Thyroid gland (tissue), 4 donors: ENCODE measurements around the gene OR4K14. TPM values are rescaled to one million over a fixed set of nuclear protein-coding genes. Genes with fewer than 3 reads are reported as not detected.

ENCODE experiments used
- DNase-seq, 2 donors: peaks; one replicate each; pipeline ENCODE4 v3.0.0-alpha.2; 2019
- H3K27ac ChIP-seq, 3 donors: fragments of 200-600 bp; sonication (generic); 1 replicate in 2 of 3; 2 replicates in 1 of 3; pipeline ENCODE4 v1.5.1; 2016 to 2019; ENCODE audit warnings: mild to moderate bottlenecking in 1 of 3, moderate library complexity in 1 of 3
- H3K27me3 ChIP-seq: fragments of 200-600 bp; sonication (generic); one replicate; pipeline ENCODE4 v1.5.1; 2019
- H3K36me3 ChIP-seq, 2 donors: fragments of 200-600 bp; sonication (generic); one replicate each; pipeline ENCODE4 v1.5.1; 2016 to 2019
- H3K4me1 ChIP-seq, 2 donors: fragments of 200-600 bp; sonication (generic); one replicate each; pipeline ENCODE4 v1.5.1; 2017 to 2019
- H3K4me3 ChIP-seq, 3 donors: fragments of 200-600 bp; sonication (generic); replicated peaks in 1 of 3; 1 replicate in 2 of 3; 2 replicates in 1 of 3; pipeline ENCODE4 v1.5.1; 2016; ENCODE audit warnings: mild to moderate bottlenecking in 1 of 3
- H3K9me3 ChIP-seq: fragments of 200-600 bp; sonication (generic); one replicate; pipeline ENCODE4 v1.5.1; 2017
- CTCF ChIP-seq, 6 experiments: fragments of 200-600 bp in 3 of 6; fragments of 450-650 bp in 3 of 6; sonication (generic) in 3 of 6; IDR thresholded peaks; one replicate each; pipeline ENCODE4 v1.5.1; 2016 to 2019; ENCODE audit warnings: antibody characterized with exemption in 6 of 6, mild to moderate bottlenecking in 2 of 6, inconsistent platforms in 1 of 6, moderate library complexity in 1 of 6
- POLR2A ChIP-seq, 2 donors: fragments of 450-650 bp; IDR thresholded peaks; one replicate each; pipeline ENCODE4 v1.6.1; 2017; ENCODE audit warnings: antibody characterized with exemption in 2 of 2, mild to moderate bottlenecking in 2 of 2, moderate library complexity in 1 of 2
- WGBS, 2 donors: methylation state at CpG; one replicate each; pipeline ENCODE4 v1.1.5; 2017; 5-methylcytosine and 5-hydroxymethylcytosine counted together
- intact Hi-C: fragments of 100-400 bp; cut with DNase I; formaldehyde crosslinking; loops from one replicate; pipeline ENCODE4 v1.15.1; 2023
- total RNA-seq, 4 donors: library from RNA; depleted of rRNA; stranded (reverse); fragments of >200 nt; gene quantifications; one replicate each; pipeline ENCODE4 v1.2.3, GENCODE V29; 2016

Gene OR4K14
- total RNA-seq, 4 donors from 2014 or later, result not detected

GRCh38 chr14:20035449-20035848 lies 16.3 kb upstream of the OR4K14 start:
- whole genome bisulfite sequencing, 2 donors, result 72 to 73% methylated on average over 3 of the region's 3 CpGs

GRCh38 chr14:20031058-20031457 lies 12.0 kb upstream of the OR4K14 start:
- DNase-seq, result no peak
- no peak overlapping the region for H3K4me3 ChIP-seq
- H3K27me3 ChIP-seq, result no peaks in the 10 kb centered on the region
- H3K9me3 ChIP-seq, result no peaks in the 10 kb centered on the region
- H3K4me1 ChIP-seq, result no peaks in the 10 kb centered on the region
- no peaks in the 10 kb centered on the region for H3K36me3 ChIP-seq
- intact Hi-C loops, result no loop called here
- 76 to 80% methylated on average over 6 of the region's 6 CpGs for WGBS, 2 donors
- H3K27ac ChIP-seq, result no peak overlapping the region
- TF ChIP-seq POLR2A (IDR thresholded peaks at IDR 0.05) (no peak), CTCF (IDR thresholded peaks at IDR 0.05) (no peak)

More at GRCh38 chr14:20035449-20035848, 16.3 kb upstream of the OR4K14 start:
- Histone ChIP-seq H3K27ac (no peak overlapping the region), H3K4me1 (no peaks in the 10 kb centered on the region), H3K4me3 (no peak overlapping the region), H3K9me3 (no peaks in the 10 kb centered on the region), H3K36me3 (no peaks in the 10 kb centered on the region), H3K27me3 (no peaks in the 10 kb centered on the region)
- no peak for DNase-seq
- intact Hi-C loops, result no loop called here
- TF ChIP-seq POLR2A (IDR thresholded peaks at IDR 0.05), result no peak
- no peak for TF ChIP-seq CTCF (IDR thresholded peaks at IDR 0.05)

- Histone ChIP-seq H3K9me3 (no peaks in the 10 kb centered on the region), H3K4me3 (no peak overlapping the region), H3K4me1 (no peaks in the 10 kb centered on the region), H3K27me3 (no peaks in the 10 kb centered on the region), H3K36me3 (no peaks in the 10 kb centered on the region), H3K27ac (no peak overlapping the region)
- intact Hi-C loops, result no loop called here
- DNase-seq, result no peak
- no peak for TF ChIP-seq POLR2A (IDR thresholded peaks at IDR 0.05)
- no peak for TF ChIP-seq CTCF (IDR thresholded peaks at IDR 0.05)
Measured at GRCh38 chr14:20008156-20008555, 11.0 kb downstream of the OR4K14 start.

- no peaks in the 10 kb centered on the region for H3K9me3 ChIP-seq
- H3K4me1 ChIP-seq, result no peaks in the 10 kb centered on the region
- no peaks in the 10 kb centered on the region for H3K36me3 ChIP-seq
- H3K27ac ChIP-seq, result no peak overlapping the region
- DNase-seq, result no peak
- WGBS, 2 donors, result 68 to 75% methylated on average over 7 of the region's 7 CpGs
- intact Hi-C loops, result no loop called here
- no peak overlapping the region for H3K4me3 ChIP-seq
- H3K27me3 ChIP-seq, result no peaks in the 10 kb centered on the region
- TF ChIP-seq CTCF (IDR thresholded peaks at IDR 0.05) (no peak), POLR2A (IDR thresholded peaks at IDR 0.05) (no peak)
Measured at GRCh38 chr14:20002319-20002718, 16.8 kb downstream of the OR4K14 start.

- TF ChIP-seq POLR2A (IDR thresholded peaks at IDR 0.05), result no peak
- no peak for TF ChIP-seq CTCF (IDR thresholded peaks at IDR 0.05)
- DNase-seq, result no peak
- H3K4me3 ChIP-seq, result no peak within 1 kb of the TSS
- H3K27ac ChIP-seq, result no peak within 1 kb of the TSS
- H3K4me1 ChIP-seq, result no peaks in the 10 kb centered on the region
- no peaks in the 10 kb centered on the region for H3K27me3 ChIP-seq
- intact Hi-C loops, result no loop called here
- no peaks in the 10 kb centered on the region for H3K36me3 ChIP-seq
- no peaks in the 10 kb centered on the region for H3K9me3 ChIP-seq
Measured at GRCh38 chr14:20001863-20002262, 17.2 kb downstream of the OR4K14 start, which contains the start of gene OR4Q2. Gene OR4Q2 (plus strand): TSS chr14:20002163.
